GM21786 (cell line): ENCODE data around the gene ZNF184.

Source experiments
- ATAC-seq: cut with Tn5 transposase; IDR thresholded peaks from one replicate; pipeline ENCODE4 v1.9.1; 2021; ENCODE audit not compliant: unreplicated experiment

The ZNF184 gene

DNA sequence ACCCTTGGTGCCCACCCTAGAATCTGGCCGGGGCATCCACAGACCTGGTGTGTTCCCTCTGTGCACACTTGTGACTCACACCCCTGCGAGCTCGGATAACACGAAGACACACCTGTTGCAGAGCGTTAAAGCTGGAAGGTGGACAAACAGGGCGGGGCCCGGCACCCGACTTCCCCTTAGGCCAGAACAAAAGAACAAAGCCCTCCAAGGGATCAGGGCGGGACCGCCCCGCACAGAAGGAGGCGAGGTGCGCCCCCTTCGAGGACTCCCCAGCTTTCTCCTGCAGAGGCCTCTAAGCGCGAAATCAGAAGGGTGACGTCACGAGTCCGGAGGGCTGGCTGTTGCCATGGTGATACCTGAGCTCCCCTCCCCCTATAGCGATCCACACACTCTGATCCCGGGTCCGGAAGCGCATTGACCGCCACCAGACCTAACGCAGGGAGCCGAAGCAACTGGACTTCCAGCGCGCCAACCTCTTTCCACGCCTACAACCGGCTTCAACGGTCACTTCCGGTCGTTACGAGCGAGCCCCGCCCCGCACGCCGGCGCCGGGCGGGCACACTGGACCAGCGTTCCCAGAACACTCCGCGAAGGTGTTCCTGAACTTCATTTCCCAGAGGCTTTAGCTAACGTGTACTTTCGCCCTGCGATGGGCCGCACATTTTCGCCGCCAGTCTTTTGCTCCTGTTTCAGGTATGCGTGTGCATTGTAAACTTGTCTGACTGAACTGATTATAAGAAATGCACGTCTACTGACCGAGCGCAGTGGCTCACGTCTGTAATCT is at the start of gene ZNF184:
Gene ZNF184, minus strand, starts transcription at position 489 of the 784 bp plus-strand sequence. CDS start 811 bp downstream, outside the sequence.
- ATAC-seq, result peak; percentile 86

- ATAC-seq, result peak; percentile 81
These were observed 46.2 kb upstream of the ZNF184 start for GRCh38 chr6:27518881-27519795.

DNA sequence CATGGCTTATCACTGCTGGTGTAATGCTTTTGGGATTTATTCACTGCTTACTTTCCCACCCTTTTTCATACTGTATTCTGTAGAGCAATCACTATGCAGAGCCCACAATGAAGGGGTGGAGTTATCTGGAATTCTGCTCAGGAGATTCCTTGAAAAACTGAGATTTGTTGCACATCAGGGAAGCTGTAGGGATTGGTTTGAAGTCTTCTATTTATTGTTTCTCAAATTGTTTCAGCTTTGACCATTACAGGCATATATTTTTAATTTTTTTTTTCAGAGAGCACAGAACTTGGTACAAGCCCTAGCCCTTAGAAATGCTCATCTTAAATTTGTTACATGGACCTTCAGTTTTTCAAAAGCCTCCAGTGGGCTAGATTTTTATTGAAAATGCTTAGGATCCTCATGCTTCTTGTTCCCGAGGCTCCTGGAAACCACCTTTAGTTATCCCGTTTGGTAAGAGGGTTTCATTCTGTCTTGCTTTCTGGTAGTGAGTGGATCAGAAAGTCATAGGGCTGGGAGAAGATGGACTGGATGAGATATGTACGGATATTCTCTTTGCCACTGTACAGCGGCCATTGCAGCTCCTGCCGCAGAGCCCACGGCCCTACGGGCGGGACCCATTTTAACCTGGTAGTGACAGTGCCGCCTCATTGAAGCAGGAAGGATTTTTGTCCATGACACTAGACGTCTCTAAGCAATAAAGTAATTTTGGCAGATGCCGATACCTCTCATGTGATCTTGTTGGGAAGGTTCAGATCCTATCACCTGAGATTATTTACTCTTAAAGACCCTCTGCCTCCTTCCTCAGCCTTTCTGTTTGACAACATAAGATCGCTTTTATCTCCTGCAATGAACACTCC is 45.3 kb upstream of the ZNF184 start:
- ATAC-seq, result no peak

- no peak for ATAC-seq
These were observed 44.3 kb upstream of the ZNF184 start for GRCh38 chr6:27517238-27517637.

DNA sequence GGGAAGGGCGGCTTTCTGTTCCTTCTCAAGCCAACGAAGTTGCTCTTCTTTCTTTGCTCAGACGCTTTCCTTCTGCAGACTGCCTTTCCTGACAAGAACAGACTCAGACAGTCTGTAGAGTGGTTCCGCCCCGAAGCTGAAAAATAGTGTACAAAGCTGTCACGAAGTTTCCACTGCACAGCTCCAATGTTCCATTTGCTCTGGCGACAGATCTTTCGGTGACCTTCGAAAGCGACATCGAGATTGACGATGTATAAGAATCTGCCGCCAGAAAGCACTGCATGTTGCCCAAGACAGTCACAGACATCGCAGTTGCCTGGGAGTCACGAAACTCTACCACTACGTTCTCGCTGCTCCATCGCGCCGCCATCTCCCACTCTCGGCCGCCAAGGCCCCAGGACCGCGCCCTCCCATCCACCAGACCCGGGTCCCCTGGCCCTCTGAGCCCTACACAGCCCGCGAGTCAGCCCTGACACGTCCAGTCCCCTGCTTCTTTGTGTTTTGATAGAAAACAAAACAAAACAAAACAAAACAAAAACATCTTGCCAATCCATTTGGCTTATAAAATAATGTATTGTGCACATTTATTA is 42.1 kb upstream of the ZNF184 start:
- ATAC-seq, result no peak

DNA sequence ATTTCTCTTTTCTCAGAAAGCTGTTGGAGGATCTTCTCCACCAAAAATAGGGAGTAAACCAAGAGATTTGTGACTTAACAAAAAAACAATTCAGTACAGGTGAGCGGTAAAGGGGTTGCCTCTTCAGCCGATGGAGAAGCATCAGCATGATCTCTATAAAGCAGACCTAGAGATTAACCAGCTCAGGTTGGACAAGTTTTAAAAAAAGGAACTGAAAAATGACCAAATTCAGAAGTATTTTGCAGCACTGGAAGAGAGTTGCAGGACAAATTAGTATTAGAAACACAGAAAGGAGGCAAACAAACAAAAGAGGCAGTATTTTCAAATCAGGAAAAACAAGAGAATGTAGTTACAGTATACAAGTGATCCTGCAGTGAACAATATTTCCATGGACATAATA is 39.6 kb upstream of the ZNF184 start:
- ATAC-seq, result no peak

GRCh38 chr6:27507041-27507956 is 34.4 kb upstream of the ZNF184 start:
- ATAC-seq, result no peak

GRCh38 chr6:27505209-27506027 is 32.5 kb upstream of the ZNF184 start:
- no peak for ATAC-seq

GRCh38 chr6:27503436-27504030 is 30.6 kb upstream of the ZNF184 start:
- peak; percentile 37 for ATAC-seq

- ATAC-seq, result peak; percentile 48
These were observed 29.9 kb upstream of the ZNF184 start for GRCh38 chr6:27502508-27503435.

- no peak for ATAC-seq
These were observed 28.3 kb upstream of the ZNF184 start for GRCh38 chr6:27501187-27501586.

DNA sequence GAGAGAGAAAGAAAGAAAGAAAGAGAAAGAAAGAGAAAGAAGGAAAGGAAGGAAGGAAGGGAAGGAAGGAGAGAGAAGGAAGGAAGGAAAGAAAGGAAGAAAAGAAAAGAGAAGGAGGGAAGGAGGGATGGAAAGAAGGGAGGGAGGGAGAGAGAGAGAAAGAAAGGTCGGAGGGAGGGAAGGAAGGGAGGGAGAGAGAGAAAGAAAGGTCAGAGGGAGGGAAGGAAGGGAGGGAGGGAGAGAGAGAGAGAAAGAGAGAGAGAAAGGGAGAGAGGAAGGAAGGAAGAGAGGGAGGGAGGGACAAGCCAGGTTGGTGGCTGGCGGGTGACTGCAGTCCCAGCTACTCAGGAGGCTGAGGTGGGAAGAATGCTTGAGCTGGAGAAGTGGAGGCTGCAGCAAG is 27.3 kb upstream of the ZNF184 start:
- no peak for ATAC-seq

DNA sequence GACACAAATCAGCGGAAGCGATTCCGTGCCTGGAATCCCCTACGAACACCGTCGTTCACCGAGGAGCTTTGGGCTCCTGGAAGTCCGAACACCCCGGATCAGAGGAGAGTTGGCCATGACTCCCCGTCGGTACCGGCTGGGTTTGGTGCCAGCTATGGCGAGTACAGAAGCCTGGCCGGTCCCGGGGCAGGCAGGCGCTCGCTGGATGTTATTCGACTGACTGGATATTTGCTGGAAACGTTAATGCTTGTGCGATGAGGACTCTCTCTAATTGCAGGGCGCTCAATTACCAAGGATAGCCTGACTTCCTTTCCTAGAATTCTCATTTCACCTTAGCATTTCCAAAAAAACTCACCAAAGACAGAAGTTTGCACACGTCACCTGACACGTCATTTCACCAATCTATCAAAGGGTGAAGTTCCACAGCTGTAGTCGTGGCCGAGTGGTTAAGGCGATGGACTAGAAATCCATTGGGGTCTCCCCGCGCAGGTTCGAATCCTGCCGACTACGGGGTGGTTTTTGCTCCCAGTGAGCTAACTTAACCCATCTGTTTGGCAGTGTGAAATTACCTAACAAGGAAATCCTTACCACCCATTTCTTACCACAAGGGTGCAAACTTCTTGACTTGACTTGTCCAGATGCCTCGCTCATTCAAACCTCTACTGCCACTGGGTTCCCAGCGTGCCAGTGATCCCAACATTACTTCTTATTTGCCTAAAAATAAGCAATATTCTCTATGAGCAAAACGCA is 22.7 kb upstream of the ZNF184 start:
- ATAC-seq, result no peak

DNA sequence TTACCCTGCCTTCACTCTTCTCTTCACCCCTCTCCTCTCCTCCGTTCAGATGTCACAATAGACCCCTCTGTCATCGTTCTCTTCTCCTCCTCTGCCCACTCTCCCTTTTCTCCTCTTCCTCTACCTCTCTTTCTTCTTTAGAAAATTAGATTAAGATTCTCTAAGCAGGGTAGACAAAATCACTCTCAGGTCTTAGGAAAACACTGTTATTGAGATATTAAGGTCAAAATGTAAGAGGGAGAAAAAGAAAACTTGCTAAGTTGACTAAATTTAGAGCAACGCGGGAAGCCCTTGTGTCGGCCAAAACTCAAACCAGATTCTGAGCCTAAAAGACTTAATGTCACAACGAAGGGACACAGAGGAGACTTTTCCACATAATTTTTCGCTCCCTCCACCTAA is 22.1 kb upstream of the ZNF184 start:
- ATAC-seq, result no peak

- ATAC-seq, result no peak
These were observed 21.2 kb upstream of the ZNF184 start for GRCh38 chr6:27494103-27494502.

DNA sequence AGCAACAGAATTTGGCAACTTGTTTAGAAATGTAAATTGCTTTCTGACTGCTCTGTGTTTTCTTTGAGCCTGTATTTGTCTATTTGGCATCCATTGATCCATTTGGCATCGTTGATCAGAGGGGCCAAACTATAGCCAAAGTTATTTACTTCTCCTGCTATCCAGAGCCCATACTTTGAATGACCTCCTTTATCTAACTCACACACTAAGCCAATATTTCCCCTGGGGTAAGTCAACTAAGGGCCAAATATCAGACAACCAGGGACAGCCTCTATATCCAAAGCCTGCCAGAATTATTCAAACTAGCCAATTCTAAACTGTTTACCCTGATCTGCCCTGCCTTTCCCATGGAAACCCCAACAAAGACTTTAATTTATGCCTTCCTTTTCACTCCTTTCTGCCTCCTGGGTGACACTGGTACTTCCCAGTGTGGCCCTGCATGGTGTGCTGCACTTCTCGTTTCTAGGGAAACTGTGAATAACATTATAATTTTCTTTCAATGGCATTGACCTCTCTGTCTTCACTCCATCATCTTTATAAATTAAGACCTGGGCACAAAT is 19.8 kb upstream of the ZNF184 start:
- ATAC-seq, result no peak
